IMR-90 (cell line): ENCODE results near the gene RAC2. TPM values are rescaled to one million over a fixed set of nuclear protein-coding genes. Genes with fewer than 3 reads are reported as not detected.
A peak's percentile ranks its signal among the peaks of the same experiment; 100 is the strongest.

ENCODE experiments used
- ATAC-seq: fragments of 200-7000 bp; cut with Tn5 transposase; 2 replicates; pipeline ENCODE4 v1.9.1; 2020; ENCODE audit warnings: low read depth, mild to moderate bottlenecking, moderate library complexity
- BruUV-seq: library from RNA; stranded (reverse); fragments of 400-500 nt; replicated peaks from 2 replicates; lab custom pipeline; 2021; lab: Mats Ljungman, UMichigan
- CTCF ChIA-PET: fragments of 300-600 bp; formaldehyde crosslinking; extraction: SDS; loops from one replicate; lab custom pipeline; 2021; ENCODE audit warnings: antibody characterized with exemption; lab: Yijun Ruan, JAX
- POLR2A ChIA-PET: fragments of 300-600 bp; sonication (Branson Sonifier 250); formaldehyde crosslinking; loops from one replicate; lab custom pipeline; 2022; ENCODE audit warnings: antibody characterized with exemption; ENCODE audit not compliant: unreplicated experiment; lab: Charles Lee
- DNase-seq: peaks from one replicate; pipeline ENCODE4 v3.0.0; 2013
- H2AFZ ChIP-seq: replicated peaks from 2 replicates; pipeline ENCODE3; 2013; ENCODE audit warnings: low read length, mild to moderate bottlenecking; ENCODE audit not compliant: poor library complexity
- H2AK5ac ChIP-seq: 2 replicates; pipeline ENCODE4 v1.6.1; 2013; ENCODE audit warnings: low read depth, low read length, inconsistent platforms
- H2AK9ac ChIP-seq: replicated peaks from 2 replicates; pipeline ENCODE3; 2013; ENCODE audit warnings: mild to moderate bottlenecking, low read depth, low read length, moderate library complexity; ENCODE audit not compliant: poor library complexity
- H2BK120ac ChIP-seq: 2 replicates; pipeline ENCODE4 v1.6.1; 2013; ENCODE audit warnings: low read depth, low read length, inconsistent platforms
- H2BK15ac ChIP-seq: 3 replicates; pipeline ENCODE4 v1.6.1; 2013; ENCODE audit warnings: low read depth, low read length, inconsistent platforms
- H2BK20ac ChIP-seq: 2 replicates; pipeline ENCODE4 v1.6.1; 2013; ENCODE audit warnings: low read depth, mild to moderate bottlenecking, inconsistent platforms, low read length, moderate library complexity
- H2BK5ac ChIP-seq: 2 replicates; pipeline ENCODE4 v1.6.1; 2013; ENCODE audit warnings: mild to moderate bottlenecking, low read depth, low read length, inconsistent platforms; ENCODE audit not compliant: poor library complexity, severe bottlenecking
- H3K14ac ChIP-seq: replicated peaks from 2 replicates; pipeline ENCODE4 v1.6.1; 2013; ENCODE audit warnings: low read depth, low read length, inconsistent platforms
- H3K18ac ChIP-seq: 2 replicates; pipeline ENCODE4 v1.6.1; 2013; ENCODE audit warnings: low read depth, low read length, control low read depth
- H3K23ac ChIP-seq: 2 replicates; pipeline ENCODE4 v1.6.1; 2013; ENCODE audit warnings: low read depth, low read length, inconsistent platforms
- H3K27ac ChIP-seq: 2 replicates; pipeline ENCODE4 v1.5.1; 2013; ENCODE audit warnings: mild to moderate bottlenecking, control low read depth, low read length; ENCODE audit not compliant: insufficient read depth
- H3K27me3 ChIP-seq: 2 replicates; pipeline ENCODE4 v1.6.1; 2013; ENCODE audit warnings: low read length; ENCODE audit not compliant: control insufficient read depth, insufficient read depth
- H3K36me3 ChIP-seq: 2 replicates; pipeline ENCODE4 v1.6.1; 2013; ENCODE audit warnings: low read length, mixed read lengths; ENCODE audit not compliant: control insufficient read depth, insufficient read depth
- H3K4ac ChIP-seq: 2 replicates; pipeline ENCODE4 v1.6.1; 2013; ENCODE audit warnings: low read depth, low read length, inconsistent platforms
- H3K4me1 ChIP-seq: 2 replicates; pipeline ENCODE4 v1.6.1; 2013; ENCODE audit warnings: low read length, mixed read lengths; ENCODE audit not compliant: control insufficient read depth, insufficient read depth
- H3K4me2 ChIP-seq: 2 replicates; pipeline ENCODE4 v1.6.1; 2013; ENCODE audit warnings: low read depth, mild to moderate bottlenecking, control low read depth, low read length, moderate library complexity
- H3K4me3 ChIP-seq: 2 replicates; pipeline ENCODE4 v1.5.1; 2013; ENCODE audit warnings: low read depth, mild to moderate bottlenecking, control low read depth, low read length, moderate library complexity; ENCODE audit not compliant: insufficient read depth
- H3K56ac ChIP-seq: 2 replicates; pipeline ENCODE4 v1.6.1; 2013; ENCODE audit warnings: low read length, inconsistent platforms; ENCODE audit not compliant: insufficient read depth; ENCODE audit errors: extremely low read depth
- H3K79me1 ChIP-seq, 2 experiments: 2 replicates each; pipeline ENCODE4 v1.6.1; 2013; ENCODE audit warnings: low read length in 2 of 2, inconsistent platforms in 1 of 2, low read depth in 1 of 2
- H3K9ac ChIP-seq: 2 replicates; pipeline ENCODE4 v1.6.1; 2013; ENCODE audit warnings: low read depth, low read length, control low read depth
- H3K9me1 ChIP-seq: 2 replicates; pipeline ENCODE4 v1.6.1; 2013; ENCODE audit warnings: low read length, inconsistent platforms; ENCODE audit not compliant: insufficient read depth
- H3K9me3 ChIP-seq: 2 replicates; pipeline ENCODE4 v1.6.1; 2013; ENCODE audit warnings: low read length; ENCODE audit not compliant: control insufficient read depth, insufficient read depth
- H4K20me1 ChIP-seq: 2 replicates; pipeline ENCODE4 v1.6.1; 2013; ENCODE audit warnings: low read length, inconsistent platforms; ENCODE audit not compliant: insufficient read depth
- H4K5ac ChIP-seq: 2 replicates; pipeline ENCODE4 v1.6.1; 2013; ENCODE audit warnings: mild to moderate bottlenecking, low read depth, low read length, control low read depth
- H4K8ac ChIP-seq, 2 experiments: 2 replicates each; pipeline ENCODE4 v1.6.1; 2013; ENCODE audit warnings: low read depth in 2 of 2, low read length in 2 of 2, control low read depth in 1 of 2, inconsistent platforms in 1 of 2
- H4K91ac ChIP-seq: 2 replicates; pipeline ENCODE4 v1.6.1; 2013; ENCODE audit warnings: low read depth, low read length, inconsistent platforms; ENCODE audit not compliant: insufficient read depth
- CEBPB ChIP-seq: IDR thresholded peaks from 2 replicates; pipeline ENCODE4 v1.6.1; 2012; ENCODE audit warnings: low read depth, low read length, improper control_type of control experiment
- CHD1 ChIP-seq: IDR thresholded peaks from 2 replicates; pipeline ENCODE4 v1.6.1; 2012; ENCODE audit warnings: low read depth, low read length, improper control_type of control experiment
- FOS ChIP-seq: fragments of 150-350 bp; IDR thresholded peaks from 2 replicates; pipeline ENCODE4 v1.6.1; 2016; ENCODE audit warnings: low read depth, low read length
- MAFK ChIP-seq: IDR thresholded peaks from 2 replicates; pipeline ENCODE4 v1.6.1; 2012; ENCODE audit warnings: low read depth, low read length, improper control_type of control experiment
- MXI1 ChIP-seq: IDR thresholded peaks from 2 replicates; pipeline ENCODE4 v1.6.1; 2012; ENCODE audit warnings: low read depth, mild to moderate bottlenecking, low read length, moderate library complexity, borderline replicate concordance
- WGBS, 2 experiments: methylation state at CpG; one replicate each; pipeline versions ENCODE4 v1.1.5 to v1.1.7; 2013; ENCODE audit warnings: missing lambda C conversion rate in 2 of 2; ENCODE audit not compliant: insufficient read length in 1 of 2; ENCODE audit errors: extremely low coverage in 2 of 2; 5-methylcytosine and 5-hydroxymethylcytosine counted together
- dilution Hi-C: fragments of 300-500 bp; cut with HindIII; formaldehyde crosslinking; loops from one replicate; pipeline ENCODE4 v1.14.3; 2018; ENCODE audit warnings: low sequenced_read_pairs; ENCODE audit not compliant: unreplicated experiment
- in situ Hi-C: fragments of 300-500 bp; cut with MboI; formaldehyde crosslinking; loops from 3 replicates; pipeline ENCODE4 v1.14.3; 2019; ENCODE audit warnings: low sequenced_read_pairs, inconsistent platforms, mixed read lengths
- intact Hi-C: fragments of 100-400 bp; cut with micrococcal nuclease; formaldehyde crosslinking; loops from 2 replicates; pipeline ENCODE4 v1.10.0; 2022
- microRNA-seq, 2 experiments: library from miRNA; stranded (forward) in 1 of 2; unstranded in 1 of 2; fragments of 10-50 nt in 1 of 2; fragments of <30 nt in 1 of 2; gene quantifications in 1 of 2; microRNA quantifications in 1 of 2; one replicate each; pipeline versions ENCODE3 to v1.1.0; 2013 to 2020; ENCODE audit not compliant: insufficient read depth in 1 of 2, insufficient read length in 1 of 2, unreplicated experiment in 1 of 2
- polyA plus RNA-seq, 3 experiments: library from polyadenylated mRNA; depleted of rRNA; stranded (reverse); fragments of >200 nt; gene quantifications; 2 replicates each; pipeline ENCODE4 v1.2.3, GENCODE V29; 2012; ENCODE audit warnings: low replicate concordance in 1 of 3
- small RNA-seq, 5 experiments: library from RNA; depleted of rRNA; stranded (forward); fragments of <200 nt; gene quantifications; one replicate each; pipeline ENCODE3, GENCODE V24; 2012
- total RNA-seq: library from RNA; depleted of rRNA; stranded (reverse); fragments of >200 nt; gene quantifications from 2 replicates; pipeline ENCODE4 v1.2.3, GENCODE V29; 2012; rRNA removed

RAC2 gene
- total and polyA plus RNA-seq, 2 of the 4 experiments (the other 2 are of a cell fraction): 10.0 to 72.3 TPM

GRCh38 chr22:37175414-37176281 lies 68.4 kb downstream of the RAC2 start:
- Histone ChIP-seq H4K5ac (no peak overlapping the region), H3K9ac (no peak overlapping the region), H3K9me1 (peaks cover 6% of the 10 kb centered on the region; the same call in 1 of the 2 replicates), H2BK20ac (no peak overlapping the region), H3K4me2 (no peak overlapping the region; the same call in 1 of the 2 replicates), H2AK5ac (peak overlapping the region; percentile 75; the same call in 1 of the 2 replicates), H4K8ac (peak overlapping the region in 1 of 2 experiments; percentile 72; a peak in 2 of 4 replicates), H2AK9ac (peak overlapping the region; percentile 66), H3K27me3 (peaks cover 21% of the 10 kb centered on the region), H3K18ac (no peak overlapping the region), H2AFZ (peak overlapping the region; percentile 91), H3K4me3 (no peak overlapping the region), H3K79me1 (no peaks in the 10 kb centered on the region), H3K4me1 (peaks cover 17% of the 10 kb centered on the region), H4K20me1 (no peaks in the 10 kb centered on the region), H4K91ac (no peak overlapping the region), H3K4ac (peak overlapping the region; percentile 87; the same call in 1 of the 2 replicates), H3K36me3 (no peaks in the 10 kb centered on the region), H3K56ac (no peak overlapping the region), H3K23ac (no peak overlapping the region), H3K14ac (0 out of 2 replicates have a peak overlapping the region, but pooled peaks have one; percentile 53), H2BK15ac (no peak overlapping the region), H2BK120ac (peak overlapping the region; percentile 70; the same call in 1 of the 2 replicates), H3K9me3 (no peaks in the 10 kb centered on the region), H3K27ac (no peak overlapping the region), H2BK5ac (no peak overlapping the region)
- dilution Hi-C loops (no loop called here), in situ Hi-C loops (loop anchor here (10.0 kb wide), 1 partner anchor 289 kb away; no protein-coding TSS in a partner anchor), intact Hi-C loops (no loop called here)
- POLR2A ChIA-PET: no interaction called here
- no peak for DNase-seq
- no TSS peak for BruUV-seq
- TF ChIP-seq MAFK: no peak
- TF ChIP-seq MXI1: no peak
- no peak for TF ChIP-seq CHD1
- no peak for TF ChIP-seq FOS
- TF ChIP-seq CEBPB: no peak
- WGBS, 2 experiments: 59% methylated on average over 7 of the region's 18 CpGs; no CpG with 5 or more reads in 1 of the 2 experiments
- CTCF ChIA-PET: interaction anchor here (0.8 kb wide), 1 partner anchor 24 kb away, joined by 3 read pairs; no protein-coding TSS in a partner anchor
- ATAC-seq: no peak

Small RNA genes within 50 kb of the gene (microRNA-seq; reads per million reads assigned to microRNA genes)
- gene Z82188.1 (ENCODE audit: insufficient read depth, insufficient read length): not detected

Small RNA genes within 50 kb of the gene (small RNA-seq; reads per million reads assigned to genes)
- 0 reads per million in 5 experiments for gene Z82188.1

Other genes with a start within 250 kb of the RAC2 start
- 26.9 and 31.7 TPM in 2 replicates for gene TST, start 224.8 kb downstream of the RAC2 start, total RNA-seq
- gene TST, start 224.8 kb downstream of the RAC2 start, polyA plus RNA-seq (2012; rRNA removed): 37.7 and 44.0 TPM in 2 replicates
- gene MPST, start 224.5 kb downstream of the RAC2 start, total RNA-seq: 19.2 and 22.5 TPM in 2 replicates
- 43.0 and 60.2 TPM in 2 replicates for gene MPST, start 224.5 kb downstream of the RAC2 start, polyA plus RNA-seq (2012; rRNA removed)
- gene KCTD17, start 192.5 kb downstream of the RAC2 start, total RNA-seq: 28.3 and 29.2 TPM in 2 replicates
- 37.3 and 37.8 TPM in 2 replicates for gene KCTD17, start 192.5 kb downstream of the RAC2 start, polyA plus RNA-seq (2012; rRNA removed)
- gene TMPRSS6, start 134.6 kb downstream of the RAC2 start, total RNA-seq: not detected in 2 replicates
- gene TMPRSS6, start 134.6 kb downstream of the RAC2 start, polyA plus RNA-seq (2012; rRNA removed): not detected in 2 replicates
- gene IL2RB, start 94.4 kb downstream of the RAC2 start, total RNA-seq: not detected in 2 replicates
- gene IL2RB, start 94.4 kb downstream of the RAC2 start, polyA plus RNA-seq (2012; rRNA removed): 1.0 and 1.2 TPM in 2 replicates
- 1.1 TPM in 2 replicates for gene C1QTNF6, start 56.0 kb downstream of the RAC2 start, total RNA-seq
- 10.0 and 10.9 TPM in 2 replicates for gene C1QTNF6, start 56.0 kb downstream of the RAC2 start, polyA plus RNA-seq (2012; rRNA removed)
- gene SSTR3, start 31.8 kb downstream of the RAC2 start, total RNA-seq: under 0.01 TPM in 2 replicates
- gene SSTR3, start 31.8 kb downstream of the RAC2 start, polyA plus RNA-seq (2012; rRNA removed): 0.07 TPM in 2 replicates
- 0.28 and 0.36 TPM in 2 replicates for gene CYTH4, start 38.2 kb upstream of the RAC2 start, total RNA-seq
- 0.55 and 0.85 TPM in 2 replicates for gene CYTH4, start 38.2 kb upstream of the RAC2 start, polyA plus RNA-seq (2012; rRNA removed)
- gene ELFN2, start 183.2 kb upstream of the RAC2 start, total RNA-seq: 0.72 and 0.83 TPM in 2 replicates
- 5.0 and 6.3 TPM in 2 replicates for gene ELFN2, start 183.2 kb upstream of the RAC2 start, polyA plus RNA-seq (2012; rRNA removed)
- not detected in 2 replicates for gene MFNG, start 242.1 kb upstream of the RAC2 start, total RNA-seq
- gene MFNG, start 242.1 kb upstream of the RAC2 start, polyA plus RNA-seq (2012; rRNA removed): 0.15 and 0.24 TPM in 2 replicates